ENCODE measurements around the gene PRKACA. TPM values are rescaled to one million over a fixed set of nuclear protein-coding genes. Genes with fewer than 3 reads are reported as not detected.

Gene PRKACA
- 41.6 and 55.1 TPM in 2 replicates for total RNA-seq

GRCh38 chr19:14117668-14118164, at the start of gene PRKACA:
Gene PRKACA, minus strand, starts transcription at chr19:14117762. Its CDS starts 215 bp downstream, at chr19:14117547.

GRCh38 chr19:14136509-14137281, 19.1 kb upstream of the PRKACA start, which contains the start of gene ASF1B:
Gene ASF1B, minus strand, starts transcription at chr19:14136589. Its CDS starts 133 bp downstream, at chr19:14136456.

GRCh38 chr19:14090509-14091080, 27.0 kb downstream of the PRKACA start, which contains the start of gene SAMD1:
Gene SAMD1, minus strand, starts transcription at chr19:14090751.

GRCh38 chr19:14085309-14085995, 32.1 kb downstream of the PRKACA start, which contains the start of gene C19orf67:
Gene C19orf67, minus strand, starts transcription at chr19:14085783. Its CDS starts 156 bp downstream, at chr19:14085627.

GRCh38 chr19:14072535-14073260, 44.9 kb downstream of the PRKACA start, which contains the start of gene MISP3:
Gene MISP3, plus strand, starts transcription at chr19:14072786. Its CDS starts 524 bp downstream, at chr19:14073310.

GRCh38 chr19:14061751-14062557, 55.6 kb downstream of the PRKACA start, which contains the start of gene PALM3:
Gene PALM3, minus strand, starts transcription at chr19:14062076. Its CDS starts 96 bp downstream, at chr19:14061980.

Other genes with a start within 250 kb of the PRKACA start
- gene NANOS3, start 240.6 kb downstream of the PRKACA start, total RNA-seq: 0.63 TPM in 1 of 2 replicates, not detected in the other
- gene BRME1, start 211.6 kb downstream of the PRKACA start, total RNA-seq: 0.49 and 1.0 TPM in 2 replicates
- gene CC2D1A, start 211.6 kb downstream of the PRKACA start, total RNA-seq: 24.6 and 41.5 TPM in 2 replicates
- 0.49 and 25.6 TPM in 2 replicates for gene PODNL1, start 179.3 kb downstream of the PRKACA start, total RNA-seq
- 30.6 and 38.9 TPM in 2 replicates for gene DCAF15, start 165.3 kb downstream of the PRKACA start, total RNA-seq
- 7.7 and 8.7 TPM in 2 replicates for gene RFX1, start 111.4 kb downstream of the PRKACA start, total RNA-seq
- not detected in 2 replicates for gene RLN3, start 89.6 kb downstream of the PRKACA start, total RNA-seq
- 6.7 and 7.6 TPM in 2 replicates for gene IL27RA, start 86.0 kb downstream of the PRKACA start, total RNA-seq
- under 0.01 and 0.13 TPM in 2 replicates for gene PALM3, start 55.7 kb downstream of the PRKACA start, total RNA-seq
- 0.49 and 3.3 TPM in 2 replicates for gene MISP3, start 45.0 kb downstream of the PRKACA start, total RNA-seq
- gene C19orf67, start 32.0 kb downstream of the PRKACA start, total RNA-seq: not detected in 2 replicates
- gene SAMD1, start 27.0 kb downstream of the PRKACA start, total RNA-seq: 28.2 and 44.0 TPM in 2 replicates
- 7.9 and 97.4 TPM in 2 replicates for gene ASF1B, start 18.8 kb upstream of the PRKACA start, total RNA-seq
- 4.7 and 18.5 TPM in 2 replicates for gene ADGRL1, start 88.4 kb upstream of the PRKACA start, total RNA-seq